Measurements from ENCODE around the gene PRKCE.
"Not testable (repeated sequence)": the region's sequence is repeated elsewhere in the genome, so short reads cannot be mapped to it uniquely, and the experiment has no call there.

PRKCE gene

GRCh38 chr2:46195819-46196218 is 544.3 kb downstream of the PRKCE start:
- no peak for DNase-seq (ENCODE audit: low spot score)

DNA sequence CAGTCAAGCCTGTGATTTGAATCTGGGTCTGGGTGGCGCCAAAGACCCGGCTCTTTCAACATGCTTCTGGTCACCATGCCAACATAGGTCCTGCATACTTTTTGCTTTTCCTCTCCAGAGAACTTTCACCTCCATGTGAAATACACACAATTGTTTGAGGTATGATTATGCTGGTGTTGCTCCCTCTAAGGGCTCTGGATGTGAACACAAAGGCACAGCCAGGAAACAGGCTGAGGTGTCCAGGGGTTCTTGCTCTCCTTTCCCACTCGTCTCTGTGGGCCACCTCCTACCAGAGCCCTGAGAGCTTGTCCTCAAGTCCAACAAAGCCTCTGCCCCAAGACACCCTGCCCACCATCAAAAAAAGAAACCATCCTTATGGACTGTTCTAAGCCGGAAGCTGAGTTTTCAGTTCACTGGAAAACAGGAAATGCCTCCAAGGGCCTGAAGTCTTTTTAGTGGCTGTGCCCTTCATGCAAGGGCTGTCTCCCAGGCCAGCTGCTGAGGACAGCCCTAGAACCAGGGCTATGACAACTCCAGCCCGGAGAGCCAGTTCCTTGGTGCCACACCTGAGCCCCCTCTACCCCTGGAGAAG is 545.5 kb downstream of the PRKCE start:
- DNase-seq (ENCODE audit: low spot score): no peak

- DNase-seq (ENCODE audit: low spot score): no peak
Observed at GRCh38 chr2:46197672-46198071, 546.2 kb downstream of the PRKCE start.

DNA sequence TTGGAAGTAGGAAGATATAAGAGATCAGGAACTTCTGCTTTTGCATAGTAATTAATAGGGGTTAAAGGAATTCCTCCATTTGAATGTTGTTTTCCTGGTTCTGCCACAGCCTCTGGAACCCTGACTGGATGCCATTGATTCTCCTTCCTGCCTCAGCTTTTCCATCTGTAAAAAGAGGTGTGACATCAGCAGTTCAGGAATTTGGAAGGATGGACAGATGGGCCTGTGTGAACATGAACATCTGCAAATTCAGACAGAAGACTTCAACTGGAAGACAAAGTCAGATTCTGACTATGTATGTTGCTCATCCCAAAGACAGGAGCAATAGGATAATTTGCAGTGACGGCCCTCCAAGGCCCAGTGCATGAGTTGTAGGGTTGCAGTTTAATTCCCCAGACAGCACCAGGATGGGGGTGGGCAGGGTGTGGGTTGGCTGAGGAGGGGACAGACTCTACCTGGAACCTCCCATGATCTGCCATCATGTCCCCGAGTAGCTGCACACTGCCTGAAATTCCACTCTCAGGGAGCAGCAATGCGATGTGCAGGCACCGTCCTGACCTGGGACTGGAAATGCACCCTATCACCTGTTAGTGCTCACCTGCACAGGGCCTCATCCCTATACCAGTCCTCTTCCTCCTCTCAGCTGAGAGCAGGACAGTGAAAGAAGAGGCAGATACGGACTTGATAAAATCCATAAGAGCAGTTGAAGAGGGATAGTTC is 546.8 kb downstream of the PRKCE start:
- no peak for DNase-seq (ENCODE audit: low spot score)

DNA sequence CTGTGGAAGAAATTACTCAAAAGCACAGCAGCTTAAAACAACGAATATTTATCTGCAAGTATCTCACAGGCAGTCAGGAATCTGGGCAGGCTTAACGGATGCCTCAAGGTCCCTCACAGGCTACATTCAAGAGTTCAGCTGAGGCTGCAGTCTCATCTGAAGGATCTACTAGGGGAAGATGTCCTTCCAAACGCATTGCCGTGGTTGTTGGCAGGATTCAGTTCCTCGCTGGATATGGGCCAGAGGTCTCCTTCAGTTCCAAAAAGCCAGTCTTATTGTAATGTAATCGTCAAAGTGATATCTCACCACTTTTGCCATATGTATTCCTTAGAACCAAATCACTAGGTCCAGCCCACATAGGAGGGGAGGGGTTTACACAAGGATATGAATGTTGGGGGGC is 547.5 kb downstream of the PRKCE start:
- no peak for DNase-seq (ENCODE audit: low spot score)

- no peak for DNase-seq (ENCODE audit: low spot score)
Observed at GRCh38 chr2:46200100-46200690, 548.7 kb downstream of the PRKCE start.

- DNase-seq (ENCODE audit: low spot score): no peak
Observed at GRCh38 chr2:46200861-46201605, 549.6 kb downstream of the PRKCE start.

DNA sequence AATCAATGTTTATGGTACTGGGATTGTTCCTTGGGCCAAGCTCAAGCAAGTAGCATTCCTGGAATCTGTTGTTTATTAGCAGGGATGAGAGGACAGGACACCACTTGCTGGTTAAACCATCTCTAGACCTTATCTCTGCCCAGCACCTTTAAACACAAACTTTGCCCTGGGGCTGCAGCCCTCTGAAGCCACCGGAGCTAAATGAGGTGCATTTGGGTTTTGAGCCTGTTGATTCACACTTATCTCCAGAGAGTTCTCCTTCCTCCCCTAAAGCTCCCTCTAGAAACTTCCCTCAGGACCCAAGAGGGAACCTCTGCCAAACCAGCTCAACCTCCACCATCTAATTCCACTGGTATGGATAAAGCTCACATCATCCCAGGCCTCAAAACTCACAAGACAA is 551.0 kb downstream of the PRKCE start:
- DNase-seq (ENCODE audit: low spot score): no peak

- no peak for DNase-seq (ENCODE audit: low spot score)
Observed at GRCh38 chr2:46202987-46203386, 551.5 kb downstream of the PRKCE start.

- DNase-seq (ENCODE audit: low spot score): not testable (repeated sequence)
Observed at GRCh38 chr2:46203636-46204035, 552.2 kb downstream of the PRKCE start.

DNA sequence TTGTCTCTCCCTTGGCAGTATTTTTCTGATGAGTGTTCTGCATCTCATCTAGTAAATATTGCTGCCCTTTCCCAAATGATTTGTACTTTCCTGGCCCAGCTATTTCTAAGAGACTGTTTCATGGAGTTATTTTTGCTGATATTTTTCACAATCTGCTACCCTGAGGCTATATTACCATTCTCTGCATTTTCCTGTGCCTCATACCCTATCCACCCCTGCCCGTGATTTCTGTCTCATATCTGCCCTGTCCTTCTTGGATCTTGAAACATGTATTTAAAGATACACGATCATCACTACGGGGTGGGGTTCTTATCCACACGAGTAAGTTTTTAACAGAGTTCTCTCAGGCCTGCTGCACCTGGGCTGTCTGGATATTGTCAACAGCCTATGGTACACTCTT is 556.1 kb downstream of the PRKCE start:
- DNase-seq (ENCODE audit: low spot score): no peak

- DNase-seq (ENCODE audit: low spot score): no peak
Observed at GRCh38 chr2:46208766-46209165, 557.3 kb downstream of the PRKCE start.

GRCh38 chr2:46210063-46210462 is 558.6 kb downstream of the PRKCE start:
- no peak for DNase-seq (ENCODE audit: low spot score)

- no peak for DNase-seq (ENCODE audit: low spot score)
Observed at GRCh38 chr2:46211461-46211860, 560.0 kb downstream of the PRKCE start.

DNA sequence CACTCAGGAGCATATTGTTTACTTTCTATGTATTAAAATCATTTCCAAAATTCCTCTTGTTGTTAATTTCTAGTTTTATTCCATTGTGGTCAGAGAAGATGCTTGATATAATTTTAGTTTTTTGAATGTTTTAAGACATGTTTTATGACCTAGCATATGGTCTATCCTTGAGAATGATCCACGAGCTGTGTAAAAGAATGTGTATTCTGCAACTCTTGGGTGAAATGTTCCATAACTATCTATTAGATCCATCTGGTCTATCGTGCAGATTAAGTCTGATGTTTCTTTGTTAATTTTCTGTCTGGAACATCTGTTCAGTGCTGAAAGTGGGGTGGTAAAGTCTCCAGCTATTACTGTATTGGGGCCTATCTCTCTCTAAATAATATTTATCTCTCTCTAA is 562.4 kb downstream of the PRKCE start:
- DNase-seq (ENCODE audit: low spot score): no peak

GRCh38 chr2:46216213-46216612 is 564.7 kb downstream of the PRKCE start:
- peak; percentile 40 for DNase-seq (ENCODE audit: low spot score)

DNA sequence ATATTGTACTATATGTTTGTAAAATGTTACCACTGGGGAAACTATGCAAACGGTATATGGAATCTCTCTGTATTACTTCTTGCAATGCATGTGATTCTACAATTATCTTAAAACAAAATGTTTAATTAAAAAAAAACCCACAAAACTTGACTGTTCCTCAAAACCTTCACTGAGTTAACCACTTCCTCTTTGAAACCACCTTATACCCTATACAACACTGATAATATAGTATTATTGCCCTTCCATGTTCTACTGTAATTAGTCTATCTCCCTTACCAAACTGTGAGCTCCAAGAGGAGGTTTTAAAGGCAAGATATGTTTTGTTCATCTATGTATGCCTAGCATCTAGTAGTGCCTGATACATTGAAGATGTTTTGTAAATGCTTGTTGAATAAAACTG is 572.0 kb downstream of the PRKCE start:
- not testable (repeated sequence) for DNase-seq (ENCODE audit: low spot score)

DNA sequence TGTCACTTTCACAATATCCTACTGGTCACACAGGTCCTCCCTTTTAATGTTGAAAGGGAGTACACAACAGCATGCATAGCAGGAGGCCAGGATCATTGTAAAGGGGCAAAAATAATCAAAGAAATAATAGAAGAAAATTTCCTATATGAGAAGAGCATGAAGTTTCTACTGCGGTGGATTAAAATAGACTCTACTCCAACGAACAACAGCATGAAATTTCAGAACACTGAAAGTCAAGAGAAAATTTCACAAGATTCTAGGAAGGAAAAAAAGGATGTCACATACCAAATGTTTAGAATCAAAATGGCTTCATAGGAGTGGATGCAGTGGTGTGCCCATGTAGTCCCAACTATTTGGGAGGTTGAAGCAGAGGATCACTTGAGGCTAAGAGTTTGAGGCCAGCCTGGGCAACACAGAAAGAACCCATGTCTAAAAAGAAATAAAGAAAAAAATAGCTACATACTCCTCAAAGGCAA is 573.7 kb downstream of the PRKCE start:
- no peak for DNase-seq (ENCODE audit: low spot score)

GRCh38 chr2:46225730-46226129 is 574.3 kb downstream of the PRKCE start:
- DNase-seq (ENCODE audit: low spot score): no peak

- DNase-seq (ENCODE audit: low spot score): no peak
Observed at GRCh38 chr2:46226620-46227019, 575.1 kb downstream of the PRKCE start.

DNA sequence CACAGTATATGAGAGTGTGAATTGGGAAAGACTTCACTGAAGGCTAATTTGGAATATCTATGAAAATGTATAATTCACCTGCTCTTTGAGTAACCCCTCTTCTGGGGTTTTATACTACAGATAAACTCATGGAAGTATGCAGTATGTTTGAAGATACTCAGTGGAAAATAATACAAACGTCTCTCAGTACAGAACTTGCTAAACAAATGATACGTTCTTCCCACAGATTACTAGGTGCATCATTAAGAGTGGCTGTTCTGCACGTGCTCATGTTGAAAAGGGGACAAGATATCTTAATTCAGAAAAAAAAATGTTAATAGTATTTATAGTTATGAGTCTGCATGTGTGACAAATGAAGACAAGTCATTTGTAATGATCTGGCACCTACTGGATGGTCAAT is 575.5 kb downstream of the PRKCE start:
- no peak for DNase-seq (ENCODE audit: low spot score)

DNA sequence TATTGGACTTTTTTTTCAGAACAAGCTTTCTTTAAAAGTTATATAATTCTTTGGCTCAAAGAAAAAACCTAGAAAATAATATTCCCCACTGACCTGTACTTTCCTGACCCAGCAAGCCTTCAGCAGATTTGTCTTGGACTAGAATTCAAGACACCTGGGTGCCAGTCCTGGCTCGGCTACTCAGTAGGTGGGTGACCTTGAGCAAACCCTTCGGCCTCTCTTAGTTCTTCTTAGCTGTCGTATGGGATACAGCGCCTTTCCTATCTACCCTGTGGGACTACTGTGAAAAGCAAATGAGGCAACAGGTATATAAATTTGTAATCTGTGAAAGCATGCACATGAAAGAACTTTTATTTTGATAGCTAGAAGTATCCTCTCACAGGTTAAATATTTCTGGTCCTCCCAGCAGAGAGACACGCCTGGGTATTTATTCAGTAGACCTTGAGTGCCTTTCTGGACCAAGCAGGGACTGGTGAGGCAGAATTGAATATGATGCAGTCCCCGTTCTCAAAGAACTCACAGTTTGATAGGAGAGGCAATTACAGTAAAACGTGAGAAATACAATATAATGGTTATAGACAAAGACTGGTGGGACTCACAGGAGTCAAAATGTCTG is 576.3 kb downstream of the PRKCE start:
- DNase-seq (ENCODE audit: low spot score): no peak

Measured in AG08395 (cell line).